ENCODE results near the gene DPEP2NB.
"Not testable (repeated sequence)": the region's sequence is repeated elsewhere in the genome, so short reads cannot be mapped to it uniquely, and the experiment has no call there.

The DPEP2NB gene

DNA sequence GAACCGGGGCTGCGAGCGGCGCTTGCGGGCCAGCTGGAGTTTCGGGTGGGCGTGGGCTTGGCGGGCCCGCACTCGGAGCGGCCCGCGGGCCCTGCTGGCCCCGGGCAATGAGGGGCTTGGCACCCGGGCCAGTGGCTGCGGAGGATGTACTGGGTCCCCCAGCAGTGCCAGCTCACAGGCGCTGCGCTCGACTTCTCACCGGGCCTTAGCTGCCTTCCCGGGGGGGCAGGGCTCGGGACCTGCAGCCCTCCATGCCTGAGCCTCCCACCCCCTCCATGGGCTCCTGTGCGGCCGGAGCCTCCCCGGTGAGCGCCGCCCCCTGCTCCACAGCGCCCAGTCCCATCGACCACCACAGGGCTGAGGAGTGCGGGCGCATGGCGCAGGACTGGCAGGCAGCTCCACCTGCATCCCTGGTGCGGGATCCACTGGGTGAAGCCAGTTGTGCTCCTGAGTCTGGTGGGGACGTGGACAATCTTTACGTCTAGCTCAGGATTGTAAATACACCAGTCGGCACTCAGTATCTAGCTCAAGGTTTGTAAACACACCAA is 17.4 kb downstream of the DPEP2NB start:
- H3K27ac ChIP-seq (ENCODE audit: low read depth, low read length); H3K79me2 ChIP-seq (ENCODE audit: control insufficient read depth, insufficient read depth, low read length, unreplicated experiment); H3K4me3 ChIP-seq (ENCODE audit: low read depth, low read length); H2AFZ ChIP-seq (ENCODE audit: low read length, unreplicated experiment); H3K36me3 ChIP-seq (ENCODE audit: insufficient read depth, low read length); H3K27me3 ChIP-seq (ENCODE audit: insufficient read depth, low read length): not testable (repeated sequence)
- peaks cover 23% of the 10 kb centered on the region for H3K4me1 ChIP-seq (ENCODE audit: control insufficient read depth, insufficient read depth, low read length, unreplicated experiment)

DNA sequence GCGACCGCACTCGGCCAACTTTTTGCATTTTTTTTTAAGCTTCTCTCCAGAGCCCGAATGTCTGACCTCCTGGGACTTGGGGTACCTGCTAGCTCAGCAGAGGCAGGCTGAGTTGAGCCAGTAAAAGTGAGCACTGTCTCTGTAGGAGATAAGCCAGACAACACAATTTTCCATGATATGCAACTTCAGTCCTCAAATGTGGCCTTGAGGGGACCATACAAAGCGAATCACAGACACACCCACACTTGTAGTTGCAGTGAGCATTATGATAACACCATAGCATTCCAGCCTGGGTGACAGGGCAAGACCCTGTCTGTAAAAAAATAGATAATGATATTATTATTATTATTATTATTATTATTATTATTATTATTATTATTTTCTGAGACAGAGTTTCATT is 19.0 kb downstream of the DPEP2NB start:
- Histone ChIP-seq H3K4me3 (ENCODE audit: low read depth, low read length) (no peak overlapping the region), H3K36me3 (ENCODE audit: insufficient read depth, low read length) (no peaks in the 10 kb centered on the region), H3K79me2 (ENCODE audit: control insufficient read depth, insufficient read depth, low read length, unreplicated experiment) (no peaks in the 10 kb centered on the region), H3K4me1 (ENCODE audit: control insufficient read depth, insufficient read depth, low read length, unreplicated experiment) (peaks cover 18% of the 10 kb centered on the region), H3K27me3 (ENCODE audit: insufficient read depth, low read length) (no peaks in the 10 kb centered on the region), H2AFZ (ENCODE audit: low read length, unreplicated experiment) (no peak overlapping the region), H3K27ac (ENCODE audit: low read depth, low read length) (no peak overlapping the region)

GRCh38 chr16:67995423-67995822 is 20.3 kb downstream of the DPEP2NB start:
- H2AFZ ChIP-seq (ENCODE audit: low read length, unreplicated experiment), result no peak overlapping the region
- no peaks in the 10 kb centered on the region for H3K27me3 ChIP-seq (ENCODE audit: insufficient read depth, low read length)
- no peaks in the 10 kb centered on the region for H3K36me3 ChIP-seq (ENCODE audit: insufficient read depth, low read length)
- no peak overlapping the region for H3K4me3 ChIP-seq (ENCODE audit: low read depth, low read length)
- H3K79me2 ChIP-seq (ENCODE audit: control insufficient read depth, insufficient read depth, low read length, unreplicated experiment), result no peaks in the 10 kb centered on the region
- peaks cover 16% of the 10 kb centered on the region for H3K4me1 ChIP-seq (ENCODE audit: control insufficient read depth, insufficient read depth, low read length, unreplicated experiment)
- H3K27ac ChIP-seq (ENCODE audit: low read depth, low read length), result no peak overlapping the region

GRCh38 chr16:67994040-67994408 is 21.7 kb downstream of the DPEP2NB start:
- not testable (repeated sequence) for H3K36me3 ChIP-seq (ENCODE audit: insufficient read depth, low read length); H3K27me3 ChIP-seq (ENCODE audit: insufficient read depth, low read length); H3K4me3 ChIP-seq (ENCODE audit: low read depth, low read length); H3K79me2 ChIP-seq (ENCODE audit: control insufficient read depth, insufficient read depth, low read length, unreplicated experiment); H2AFZ ChIP-seq (ENCODE audit: low read length, unreplicated experiment); H3K27ac ChIP-seq (ENCODE audit: low read depth, low read length)
- peaks cover 12% of the 10 kb centered on the region for H3K4me1 ChIP-seq (ENCODE audit: control insufficient read depth, insufficient read depth, low read length, unreplicated experiment)

- Histone ChIP-seq H3K27ac (ENCODE audit: low read depth, low read length) (no peak overlapping the region), H3K4me3 (ENCODE audit: low read depth, low read length) (peak overlapping the region; percentile 58; the same call in 1 of the 2 replicates), H3K79me2 (ENCODE audit: control insufficient read depth, insufficient read depth, low read length, unreplicated experiment) (no peaks in the 10 kb centered on the region), H2AFZ (ENCODE audit: low read length, unreplicated experiment) (peak overlapping the region; percentile 96), H3K36me3 (ENCODE audit: insufficient read depth, low read length) (no peaks in the 10 kb centered on the region), H3K4me1 (ENCODE audit: control insufficient read depth, insufficient read depth, low read length, unreplicated experiment) (peaks cover 12% of the 10 kb centered on the region), H3K27me3 (ENCODE audit: insufficient read depth, low read length) (no peaks in the 10 kb centered on the region)
These were observed 22.3 kb downstream of the DPEP2NB start for GRCh38 chr16:67993207-67994039.

GRCh38 chr16:67992661-67993206 is 23.0 kb downstream of the DPEP2NB start:
- H3K4me1 ChIP-seq (ENCODE audit: control insufficient read depth, insufficient read depth, low read length, unreplicated experiment), result peaks cover 12% of the 10 kb centered on the region
- H3K79me2 ChIP-seq (ENCODE audit: control insufficient read depth, insufficient read depth, low read length, unreplicated experiment), result no peaks in the 10 kb centered on the region
- no peak overlapping the region for H3K4me3 ChIP-seq (ENCODE audit: low read depth, low read length)
- H2AFZ ChIP-seq (ENCODE audit: low read length, unreplicated experiment), result no peak overlapping the region
- no peaks in the 10 kb centered on the region for H3K27me3 ChIP-seq (ENCODE audit: insufficient read depth, low read length)
- no peaks in the 10 kb centered on the region for H3K36me3 ChIP-seq (ENCODE audit: insufficient read depth, low read length)
- H3K27ac ChIP-seq (ENCODE audit: low read depth, low read length), result no peak overlapping the region

DNA sequence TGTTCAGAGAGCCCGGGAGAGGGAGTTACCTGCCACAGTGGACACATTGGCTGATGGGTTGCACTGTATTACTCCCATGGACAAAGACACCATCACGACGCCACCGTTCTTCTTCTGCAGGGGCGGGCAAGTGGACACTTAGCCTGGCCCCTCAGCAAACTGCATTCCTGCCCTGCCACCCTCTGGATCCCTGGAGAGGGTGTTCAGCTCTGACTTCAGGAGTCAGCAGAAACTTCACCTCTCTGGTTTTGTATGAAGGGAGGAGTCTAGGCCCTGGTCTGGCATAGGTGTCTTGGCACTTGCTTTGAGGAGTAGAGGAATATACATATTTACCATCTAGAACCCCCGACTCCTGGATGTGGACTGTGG is 25.7 kb downstream of the DPEP2NB start:
- Histone ChIP-seq H3K79me2 (ENCODE audit: control insufficient read depth, insufficient read depth, low read length, unreplicated experiment) (no peaks in the 10 kb centered on the region), H3K4me3 (ENCODE audit: low read depth, low read length) (no peak overlapping the region), H3K36me3 (ENCODE audit: insufficient read depth, low read length) (no peaks in the 10 kb centered on the region), H3K27ac (ENCODE audit: low read depth, low read length) (no peak overlapping the region), H2AFZ (ENCODE audit: low read length, unreplicated experiment) (no peak overlapping the region), H3K4me1 (ENCODE audit: control insufficient read depth, insufficient read depth, low read length, unreplicated experiment) (peaks cover 8% of the 10 kb centered on the region), H3K27me3 (ENCODE audit: insufficient read depth, low read length) (no peaks in the 10 kb centered on the region)

DNA sequence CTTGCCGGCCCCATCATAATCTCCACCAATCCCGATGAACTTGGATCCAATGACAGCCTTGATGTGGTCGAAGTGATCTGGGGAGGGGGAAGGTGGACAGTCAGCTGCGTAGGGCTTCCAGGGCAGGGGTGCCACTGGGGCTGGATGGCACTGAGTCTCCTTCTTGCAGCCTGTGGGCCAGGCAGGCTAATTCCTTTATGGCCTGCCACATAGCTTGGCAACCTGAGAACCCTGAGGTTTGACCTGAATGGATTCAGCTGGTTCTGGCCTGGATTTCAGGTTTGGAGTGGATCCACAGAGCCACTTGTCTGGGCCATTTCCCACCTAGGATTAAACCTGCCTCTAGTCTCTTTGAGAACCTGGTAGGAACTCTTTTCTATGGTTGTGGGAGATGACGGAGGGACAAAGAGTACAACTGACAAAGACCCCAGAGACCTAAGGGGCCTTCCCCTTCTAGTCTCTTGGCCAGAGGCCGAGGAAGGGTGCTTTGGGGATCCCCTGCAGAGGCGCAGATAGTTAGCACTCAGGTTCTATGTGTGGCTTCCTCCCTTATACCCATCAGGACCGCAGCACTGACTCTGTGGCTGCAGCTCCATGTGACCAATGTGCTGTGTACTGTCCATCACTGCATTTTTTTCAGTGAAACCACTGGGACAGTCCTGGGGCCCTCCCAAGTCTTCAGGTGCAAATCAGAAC is 26.2 kb downstream of the DPEP2NB start:
- H3K36me3 ChIP-seq (ENCODE audit: insufficient read depth, low read length), result no peaks in the 10 kb centered on the region
- H3K4me1 ChIP-seq (ENCODE audit: control insufficient read depth, insufficient read depth, low read length, unreplicated experiment), result peaks cover 8% of the 10 kb centered on the region
- H2AFZ ChIP-seq (ENCODE audit: low read length, unreplicated experiment), result no peak overlapping the region

GRCh38 chr16:67988675-67989074 is 27.0 kb downstream of the DPEP2NB start:
- H3K27ac ChIP-seq (ENCODE audit: low read depth, low read length), result no peak overlapping the region
- peaks cover 7% of the 10 kb centered on the region for H3K4me1 ChIP-seq (ENCODE audit: control insufficient read depth, insufficient read depth, low read length, unreplicated experiment)
- H3K36me3 ChIP-seq (ENCODE audit: insufficient read depth, low read length), result no peaks in the 10 kb centered on the region
- no peaks in the 10 kb centered on the region for H3K27me3 ChIP-seq (ENCODE audit: insufficient read depth, low read length)
- H2AFZ ChIP-seq (ENCODE audit: low read length, unreplicated experiment), result no peak overlapping the region
- no peak overlapping the region for H3K4me3 ChIP-seq (ENCODE audit: low read depth, low read length)
- no peaks in the 10 kb centered on the region for H3K79me2 ChIP-seq (ENCODE audit: control insufficient read depth, insufficient read depth, low read length, unreplicated experiment)

More for the DNA sequence above, 26.2 kb downstream of the DPEP2NB start:
- H3K79me2 ChIP-seq (ENCODE audit: control insufficient read depth, insufficient read depth, low read length, unreplicated experiment), result no peaks in the 10 kb centered on the region
- H3K27me3 ChIP-seq (ENCODE audit: insufficient read depth, low read length), result no peaks in the 10 kb centered on the region
- no peak overlapping the region for H3K4me3 ChIP-seq (ENCODE audit: low read depth, low read length)
- no peak overlapping the region for H3K27ac ChIP-seq (ENCODE audit: low read depth, low read length)

DNA sequence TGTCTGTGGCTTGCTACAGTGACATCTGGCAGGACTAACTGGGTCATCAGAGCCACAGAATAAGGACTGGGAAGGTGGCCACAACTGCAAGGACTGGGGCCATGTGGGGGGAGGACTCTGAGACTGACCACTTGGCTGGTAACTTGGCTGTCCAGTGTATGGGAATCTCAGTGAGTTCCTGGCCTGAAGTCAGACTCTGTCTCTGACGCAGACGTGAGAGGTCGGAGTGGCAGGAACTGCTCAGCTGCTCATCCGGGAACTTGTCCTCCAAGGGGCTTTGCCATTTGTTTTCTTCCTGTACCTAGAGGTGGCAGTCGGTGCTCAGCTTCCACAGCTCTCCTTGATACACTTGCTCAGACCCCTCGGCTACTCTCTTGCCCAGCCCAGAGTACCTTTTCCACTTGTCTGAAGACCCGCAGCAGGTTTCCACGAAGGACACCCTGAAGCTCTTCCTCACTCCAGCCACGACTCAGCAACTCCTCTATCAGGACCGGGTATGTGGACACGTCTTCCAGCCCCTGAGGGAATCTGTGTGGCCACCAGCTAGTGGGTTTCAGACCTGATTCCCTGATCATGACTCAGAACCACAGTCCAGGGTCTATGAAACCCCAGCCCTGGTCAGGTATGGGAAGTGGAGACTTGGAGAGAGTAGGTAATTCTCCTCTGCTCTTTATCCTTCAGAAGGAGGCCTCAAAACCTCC is 28.1 kb downstream of the DPEP2NB start:
- H3K36me3 ChIP-seq (ENCODE audit: insufficient read depth, low read length), result no peaks in the 10 kb centered on the region
- no peak overlapping the region for H3K27ac ChIP-seq (ENCODE audit: low read depth, low read length)
- H3K4me1 ChIP-seq (ENCODE audit: control insufficient read depth, insufficient read depth, low read length, unreplicated experiment), result no peaks in the 10 kb centered on the region
- H3K79me2 ChIP-seq (ENCODE audit: control insufficient read depth, insufficient read depth, low read length, unreplicated experiment), result no peaks in the 10 kb centered on the region
- H3K27me3 ChIP-seq (ENCODE audit: insufficient read depth, low read length), result no peaks in the 10 kb centered on the region
- H3K4me3 ChIP-seq (ENCODE audit: low read depth, low read length), result no peak overlapping the region
- no peak overlapping the region for H2AFZ ChIP-seq (ENCODE audit: low read length, unreplicated experiment)
